ENCODE measurements around the gene SETX. TPM values are rescaled to one million over a fixed set of nuclear protein-coding genes. Genes with fewer than 3 reads are reported as not detected.

Gene SETX
- total and polyA plus RNA-seq, 2 donors (not counting 1 experiment from before 2014, with no cell fraction given) = 29.2 to 105 TPM

DNA sequence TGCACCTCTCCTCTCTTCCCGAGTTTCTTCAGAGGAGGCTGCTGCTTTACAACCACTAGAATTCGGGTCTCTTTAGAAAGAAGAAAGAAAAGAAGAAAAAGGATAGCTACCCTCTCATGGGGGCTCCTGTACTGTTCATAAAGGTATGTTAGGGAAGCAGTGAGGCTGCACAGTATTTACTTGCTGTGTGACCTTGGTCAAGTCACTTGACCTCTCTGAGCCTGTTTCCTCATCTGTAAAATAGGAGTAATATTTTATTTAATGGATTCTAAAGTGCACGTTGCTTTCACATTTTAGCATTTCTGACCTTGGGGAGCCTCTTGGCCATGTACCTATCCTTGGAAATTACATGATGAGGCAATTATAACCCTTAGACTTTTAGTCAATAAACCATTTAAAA lies 88.8 kb downstream of the SETX start:
- Mint-ChIP-seq H3K4me3 (no peak overlapping the region), H3K27me3 (no peaks in the 10 kb centered on the region), H3K4me1 (peaks cover 2% of the 10 kb centered on the region), H3K9me3 (ENCODE audit: insufficient read depth) (no peaks in the 10 kb centered on the region), H3K27ac (no peak overlapping the region)
- ChIA-PET POLR2A (no interaction called here), CTCF (interaction anchor here (1.1 to 4.3 kb wide), 2 partner anchors 9 to 13 kb away, joined by 3 to 23 read pairs; no protein-coding TSS in a partner anchor)
- H3K4me3 ChIP-seq (ENCODE audit: control extremely low read depth in 1 of 5, extremely low read depth in 1 of 5, insufficient read depth in 1 of 5, low read depth in 2 of 5, low read length in 4 of 5) = no peak overlapping the region
- no peaks in the 10 kb centered on the region for H3K9me3 ChIP-seq (ENCODE audit: control extremely low read depth in 1 of 3, control insufficient read depth in 2 of 3, insufficient read depth in 1 of 3, low read length in 2 of 3)
- no peak overlapping the region for H3K27ac ChIP-seq (ENCODE audit: low read length in 2 of 2)
- H4K20me1 ChIP-seq (ENCODE audit: control insufficient read depth, insufficient read depth, low read length, poor library complexity, severe bottlenecking) = peaks cover 66% of the 10 kb centered on the region
- intact Hi-C loops (cut with micrococcal nuclease) = no loop called here
- H3K79me2 ChIP-seq (ENCODE audit: control insufficient read depth, insufficient read depth, low read length) = peaks cover 16% of the 10 kb centered on the region
- no peaks in the 10 kb centered on the region for H3K27me3 ChIP-seq (replicated peaks in 1 of 4; ENCODE audit: control extremely low read depth in 1 of 4, control insufficient read depth in 3 of 4, insufficient read depth in 4 of 4, low read length in 3 of 4)
- H3K9ac ChIP-seq (ENCODE audit: low read length) = no peak overlapping the region
- TF ChIP-seq, protein P1, sequence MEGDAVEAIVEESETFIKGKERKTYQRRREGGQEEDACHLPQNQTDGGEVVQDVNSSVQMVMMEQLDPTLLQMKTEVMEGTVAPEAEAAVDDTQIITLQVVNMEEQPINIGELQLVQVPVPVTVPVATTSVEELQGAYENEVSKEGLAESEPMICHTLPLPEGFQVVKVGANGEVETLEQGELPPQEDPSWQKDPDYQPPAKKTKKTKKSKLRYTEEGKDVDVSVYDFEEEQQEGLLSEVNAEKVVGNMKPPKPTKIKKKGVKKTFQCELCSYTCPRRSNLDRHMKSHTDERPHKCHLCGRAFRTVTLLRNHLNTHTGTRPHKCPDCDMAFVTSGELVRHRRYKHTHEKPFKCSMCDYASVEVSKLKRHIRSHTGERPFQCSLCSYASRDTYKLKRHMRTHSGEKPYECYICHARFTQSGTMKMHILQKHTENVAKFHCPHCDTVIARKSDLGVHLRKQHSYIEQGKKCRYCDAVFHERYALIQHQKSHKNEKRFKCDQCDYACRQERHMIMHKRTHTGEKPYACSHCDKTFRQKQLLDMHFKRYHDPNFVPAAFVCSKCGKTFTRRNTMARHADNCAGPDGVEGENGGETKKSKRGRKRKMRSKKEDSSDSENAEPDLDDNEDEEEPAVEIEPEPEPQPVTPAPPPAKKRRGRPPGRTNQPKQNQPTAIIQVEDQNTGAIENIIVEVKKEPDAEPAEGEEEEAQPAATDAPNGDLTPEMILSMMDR (IDR thresholded peaks at IDR 0.05) = no peak
- TF ChIP-seq EZH2 (IDR thresholded peaks at IDR 0.05; ENCODE audit: borderline replicate concordance, insufficient read depth, low read depth, low read length, poor library complexity, severe bottlenecking) = no peak
- no peaks in the 10 kb centered on the region for H3K4me1 ChIP-seq (ENCODE audit: control insufficient read depth in 2 of 2, insufficient read depth in 2 of 2, low read length in 2 of 2)
- no peak overlapping the region for H2AFZ ChIP-seq (ENCODE audit: insufficient read depth, low read depth, low read length, poor library complexity, severe bottlenecking)
- no peak overlapping the region for H3K4me2 ChIP-seq (replicated peaks; ENCODE audit: low read depth, low read length, poor library complexity, severe bottlenecking)
- ATAC-seq (ENCODE audit: low read depth) = no peak
- 100% methylated on average over 1 of the region's 3 CpGs for WGBS (ENCODE audit: insufficient coverage)
- H3K36me3 ChIP-seq (replicated peaks in 1 of 2; ENCODE audit: control extremely low read depth in 1 of 2, control insufficient read depth in 1 of 2, extremely low read depth in 1 of 2, insufficient read depth in 2 of 2, low read length in 1 of 2) = peaks cover 36 to 89% of the 10 kb centered on the region in 2 experiments
- DNase-seq = no peak

DNA sequence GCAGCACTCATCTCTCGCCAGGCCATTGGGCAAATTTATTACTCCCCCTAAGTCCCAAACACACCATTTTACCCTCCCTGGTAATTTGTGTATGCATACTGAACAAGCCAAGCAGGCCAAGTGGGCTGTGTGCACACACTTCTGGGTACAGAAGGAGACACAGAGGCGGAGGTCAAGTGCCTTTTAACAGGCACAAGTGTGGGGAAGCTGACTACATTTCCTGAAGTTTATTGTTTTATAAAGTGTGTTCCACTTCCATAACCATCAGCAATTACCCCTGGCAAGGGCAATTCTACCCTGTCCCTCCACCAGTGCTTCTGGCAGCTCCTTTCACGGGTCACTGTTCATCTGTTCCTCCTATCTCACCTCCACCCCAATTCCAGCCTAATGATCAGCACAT lies 93.9 kb downstream of the SETX start:
- Histone ChIP-seq H3K4me1 (ENCODE audit: control insufficient read depth in 2 of 2, insufficient read depth in 2 of 2, low read length in 2 of 2) (peaks cover 4 to 10% of the 10 kb centered on the region in 2 donors), H3K36me3 (replicated peaks in 1 of 2; ENCODE audit: control extremely low read depth in 1 of 2, control insufficient read depth in 1 of 2, extremely low read depth in 1 of 2, insufficient read depth in 2 of 2, low read length in 1 of 2) (peaks cover 20 to 42% of the 10 kb centered on the region in 2 experiments), H3K27me3 (replicated peaks in 1 of 4; ENCODE audit: control extremely low read depth in 1 of 4, control insufficient read depth in 3 of 4, insufficient read depth in 4 of 4, low read length in 3 of 4) (no peaks in the 10 kb centered on the region), H4K20me1 (ENCODE audit: control insufficient read depth, insufficient read depth, low read length, poor library complexity, severe bottlenecking) (peaks cover 43% of the 10 kb centered on the region), H2AFZ (ENCODE audit: insufficient read depth, low read depth, low read length, poor library complexity, severe bottlenecking) (no peak overlapping the region), H3K4me3 (ENCODE audit: control extremely low read depth in 1 of 5, extremely low read depth in 1 of 5, insufficient read depth in 1 of 5, low read depth in 2 of 5, low read length in 4 of 5) (no peak overlapping the region), H3K4me2 (replicated peaks; ENCODE audit: low read depth, low read length, poor library complexity, severe bottlenecking) (no peak overlapping the region), H3K27ac (ENCODE audit: low read length in 2 of 2) (no peak overlapping the region), H3K9me3 (ENCODE audit: control extremely low read depth in 1 of 3, control insufficient read depth in 2 of 3, insufficient read depth in 1 of 3, low read length in 2 of 3) (no peaks in the 10 kb centered on the region), H3K9ac (ENCODE audit: low read length) (no peak overlapping the region), H3K79me2 (ENCODE audit: control insufficient read depth, insufficient read depth, low read length) (peaks cover 19% of the 10 kb centered on the region)
- DNase-seq (no peak), ATAC-seq (ENCODE audit: low read depth) (no peak)
- H3K4me1 Mint-ChIP-seq = peaks cover 9% of the 10 kb centered on the region
- H3K4me3 Mint-ChIP-seq = no peak overlapping the region
- no peaks in the 10 kb centered on the region for H3K27me3 Mint-ChIP-seq
- WGBS (ENCODE audit: insufficient coverage) = 88% methylated on average over 1 of the region's 3 CpGs
- no peak overlapping the region for H3K27ac Mint-ChIP-seq
- no peaks in the 10 kb centered on the region for H3K9me3 Mint-ChIP-seq (ENCODE audit: insufficient read depth)
- ChIA-PET POLR2A (interaction anchor here (1.0 kb wide), 1 partner anchor 15 kb away, joined by 3 read pairs; no protein-coding TSS in a partner anchor), CTCF (interaction anchor here (0.8 to 1.4 kb wide), 7 partner anchors 8 to 901 kb away, joined by 3 to 5 read pairs (median 3); no protein-coding TSS in a partner anchor)
- intact Hi-C loops (cut with micrococcal nuclease) = no loop called here
- TF ChIP-seq EZH2 (IDR thresholded peaks at IDR 0.05; ENCODE audit: borderline replicate concordance, insufficient read depth, low read depth, low read length, poor library complexity, severe bottlenecking) = no peak
- TF ChIP-seq, protein P1 (IDR thresholded peaks at IDR 0.05) = no peak

Measured in B cell (primary cell).